Retinal pigment epithelial cell (primary cell): ENCODE results near the gene RPS6KC1.

Source experiments
- DNase-seq: peaks from one replicate; pipeline ENCODE4 v3.0.0-alpha.2; 2010; ENCODE audit warnings: low read depth
- H3K4me3 ChIP-seq: 2 replicates; pipeline ENCODE4 v1.5.1; 2011; ENCODE audit warnings: mild to moderate bottlenecking, low read length, control low read depth, moderate library complexity
- CTCF ChIP-seq: conservative IDR thresholded peaks from 2 replicates; pipeline ENCODE4 v1.5.1; 2011; ENCODE audit warnings: low read depth, low read length, control low read depth, inconsistent platforms

Gene RPS6KC1

GRCh38 chr1:213242883-213243282 is 191.8 kb downstream of the RPS6KC1 start:
- no peak for TF ChIP-seq CTCF
- H3K4me3 ChIP-seq = no peak overlapping the region
- DNase-seq = no peak

GRCh38 chr1:213244664-213245091 is 193.6 kb downstream of the RPS6KC1 start:
- H3K4me3 ChIP-seq = no peak overlapping the region
- TF ChIP-seq CTCF = peak; percentile 69
- peak; percentile 21 for DNase-seq

- TF ChIP-seq CTCF = no peak
- H3K4me3 ChIP-seq = no peak overlapping the region
These were observed 194.3 kb downstream of the RPS6KC1 start for GRCh38 chr1:213245260-213245910.

GRCh38 chr1:213247038-213247437 is 196.0 kb downstream of the RPS6KC1 start:
- no peak for TF ChIP-seq CTCF
- DNase-seq = no peak
- H3K4me3 ChIP-seq = no peak overlapping the region

More at GRCh38 chr1:213245260-213245910, 194.3 kb downstream of the RPS6KC1 start:
- DNase-seq = no peak

GRCh38 chr1:213249395-213249794 is 198.4 kb downstream of the RPS6KC1 start:
- DNase-seq = no peak
- H3K4me3 ChIP-seq = no peak overlapping the region
- TF ChIP-seq CTCF = no peak

GRCh38 chr1:213250041-213250440 is 199.0 kb downstream of the RPS6KC1 start:
- H3K4me3 ChIP-seq = no peak overlapping the region
- DNase-seq = no peak
- no peak for TF ChIP-seq CTCF

- DNase-seq = no peak
- no peak for TF ChIP-seq CTCF
- H3K4me3 ChIP-seq = no peak overlapping the region
These were observed 199.4 kb downstream of the RPS6KC1 start for GRCh38 chr1:213250446-213250845.
